HG03575 (cell line): ENCODE data around the gene ARL15.

Experiments used
- ATAC-seq: cut with Tn5 transposase; IDR thresholded peaks from one replicate; pipeline ENCODE4 v1.9.1; 2021; ENCODE audit not compliant: unreplicated experiment, insufficient number of reproducible peaks, low FRiP score; ENCODE audit errors: extremely low read depth

Gene ARL15

GRCh38 chr5:54178991-54179390 lies 131.4 kb downstream of the ARL15 start:
- ATAC-seq: no peak

- ATAC-seq: no peak
Observed at GRCh38 chr5:54178207-54178606, 132.2 kb downstream of the ARL15 start.

GRCh38 chr5:54177058-54177457 lies 133.3 kb downstream of the ARL15 start:
- ATAC-seq: no peak

GRCh38 chr5:54176066-54176830 lies 134.1 kb downstream of the ARL15 start:
- no peak for ATAC-seq

GRCh38 chr5:54173251-54173650 lies 137.1 kb downstream of the ARL15 start:
- no peak for ATAC-seq

GRCh38 chr5:54171645-54172384 lies 138.6 kb downstream of the ARL15 start:
- no peak for ATAC-seq

GRCh38 chr5:54165687-54166086 lies 144.7 kb downstream of the ARL15 start:
- no peak for ATAC-seq

GRCh38 chr5:54162184-54162583 lies 148.2 kb downstream of the ARL15 start:
- no peak for ATAC-seq

GRCh38 chr5:54160329-54160728 lies 150.0 kb downstream of the ARL15 start:
- ATAC-seq: no peak

GRCh38 chr5:54159893-54160195 lies 150.5 kb downstream of the ARL15 start:
- ATAC-seq: no peak

- ATAC-seq: no peak
Observed at GRCh38 chr5:54159153-54159892, 151.1 kb downstream of the ARL15 start.

GRCh38 chr5:54156577-54156976 lies 153.8 kb downstream of the ARL15 start:
- ATAC-seq: no peak

- ATAC-seq: no peak
Observed at GRCh38 chr5:54150841-54151240, 159.5 kb downstream of the ARL15 start.

- ATAC-seq: no peak
Observed at GRCh38 chr5:54148858-54149257, 161.5 kb downstream of the ARL15 start.

GRCh38 chr5:54148067-54148845 lies 162.1 kb downstream of the ARL15 start:
- ATAC-seq: no peak

GRCh38 chr5:54146916-54147315 lies 163.5 kb downstream of the ARL15 start:
- no peak for ATAC-seq

- ATAC-seq: no peak
Observed at GRCh38 chr5:54146390-54146789, 164.0 kb downstream of the ARL15 start.

GRCh38 chr5:54140247-54140840 lies 170.0 kb downstream of the ARL15 start:
- no peak for ATAC-seq
